HepG2 (cell line): Measurements from ENCODE around the gene KCTD21. TPM values are rescaled to one million over a fixed set of nuclear protein-coding genes. Genes with fewer than 3 reads are reported as not detected.
A peak's percentile ranks its signal among the peaks of the same experiment; 100 is the strongest.

Experiments
- ATF5 ChIP-seq: sonication (generic); formaldehyde crosslinking; IDR thresholded peaks from 2 replicates; pipeline ENCODE4 v1.4.0; 2020; ENCODE audit warnings: mild to moderate bottlenecking, low read depth, missing genetic modification reagents
- BCL3 ChIP-seq: sonication (generic); formaldehyde crosslinking; IDR thresholded peaks from 2 replicates; pipeline ENCODE4 v1.5.1; 2020; ENCODE audit warnings: mild to moderate bottlenecking, missing genetic modification reagents, moderate library complexity
- ETV6 ChIP-seq: sonication (generic); formaldehyde crosslinking; conservative IDR thresholded peaks from 2 replicates; pipeline ENCODE4 v1.4.0; 2020; ENCODE audit warnings: missing genetic modification reagents
- HMGXB3 ChIP-seq: sonication (generic); formaldehyde crosslinking; IDR thresholded peaks from 2 replicates; pipeline ENCODE4 v1.4.0; 2020; ENCODE audit warnings: missing genetic modification reagents, borderline replicate concordance
- MYC ChIP-seq: sonication (generic); formaldehyde crosslinking; IDR thresholded peaks from 2 replicates; pipeline ENCODE4 v1.9.0; 2021; ENCODE audit warnings: missing genetic modification reagents, borderline replicate concordance
- SP2 ChIP-seq: sonication (generic); formaldehyde crosslinking; IDR thresholded peaks from 2 replicates; pipeline ENCODE4 v1.5.1; 2020; ENCODE audit warnings: mild to moderate bottlenecking, missing genetic modification reagents
- TEAD2 ChIP-seq: sonication (generic); formaldehyde crosslinking; IDR thresholded peaks from 2 replicates; pipeline ENCODE4 v1.9.0; 2021; ENCODE audit warnings: missing genetic modification reagents
- YEATS4 ChIP-seq: sonication (generic); formaldehyde crosslinking; IDR thresholded peaks from 2 replicates; pipeline ENCODE4 v1.4.0; 2020; ENCODE audit warnings: missing genetic modification reagents, borderline replicate concordance
- ZBTB14 ChIP-seq: sonication (generic); formaldehyde crosslinking; IDR thresholded peaks from 2 replicates; pipeline ENCODE4 v1.4.0; 2020; ENCODE audit warnings: missing genetic modification reagents
- ZBTB7A ChIP-seq: sonication (generic); formaldehyde crosslinking; IDR thresholded peaks from 2 replicates; pipeline ENCODE4 v1.8.0; 2022; ENCODE audit warnings: mild to moderate bottlenecking, missing genetic modification reagents
- ZNF230 ChIP-seq: sonication (generic); formaldehyde crosslinking; IDR thresholded peaks from 2 replicates; pipeline ENCODE4 v1.4.0; 2020; ENCODE audit warnings: mild to moderate bottlenecking, missing genetic modification reagents
- ZNF30 ChIP-seq: sonication (generic); formaldehyde crosslinking; IDR thresholded peaks from 2 replicates; pipeline ENCODE4 v1.5.0; 2020; ENCODE audit warnings: mild to moderate bottlenecking, missing genetic modification reagents
- ZNF552 ChIP-seq: sonication (generic); formaldehyde crosslinking; IDR thresholded peaks from 2 replicates; pipeline ENCODE4 v1.9.0; 2022; ENCODE audit warnings: missing genetic modification reagents, mild to moderate bottlenecking, borderline replicate concordance
- ZNF703 ChIP-seq: sonication (generic); formaldehyde crosslinking; IDR thresholded peaks from 2 replicates; pipeline ENCODE4 v1.5.1; 2020; ENCODE audit warnings: missing genetic modification reagents, mild to moderate bottlenecking, moderate library complexity, borderline replicate concordance
- polyA plus RNA-seq, 8 experiments: library from polyadenylated mRNA; depleted of rRNA in 3 of 8; stranded (reverse) in 7 of 8; unstranded in 1 of 8; fragments of >200 nt; fragmentation: Illumina TruSeq in 4 of 8; extraction: Trizol in 4 of 8; gene quantifications; 2 replicates each; pipeline versions ENCODE4 v1.2.1 to v1.2.3, GENCODE V29; 2011 to 2016; ENCODE audit warnings: low read depth in 4 of 8, missing spikeins in 1 of 8, mixed read lengths in 1 of 8; ENCODE audit not compliant: insufficient read depth in 1 of 8
- total RNA-seq, 5 experiments: library from RNA; depleted of rRNA; stranded (reverse); fragments of >200 nt; fragmentation: Illumina TruSeq; extraction: Trizol; gene quantifications; 2 replicates each; pipeline ENCODE4 v1.2.3, GENCODE V29; 2016; ENCODE audit warnings: low read depth in 1 of 5
- TF ChIP-seq, protein P1 (sequence below): sonication (generic); formaldehyde crosslinking; IDR thresholded peaks from 2 replicates; pipeline ENCODE4 v1.8.1; 2023; ENCODE audit warnings: mild to moderate bottlenecking, missing genetic modification reagents
- TF ChIP-seq, protein P2 (sequence below): sonication (generic); formaldehyde crosslinking; IDR thresholded peaks from 2 replicates; pipeline ENCODE4 v1.5.0; 2020; ENCODE audit warnings: mild to moderate bottlenecking, missing genetic modification reagents

KCTD21 gene
- total and polyA plus RNA-seq, 2 of the 13 experiments (the other 11 are each of a cell fraction or from before 2014, with no cell fraction given): 3.1 to 13.5 TPM

GRCh38 chr11:78139422-78140391 is 48.7 kb downstream of the KCTD21 start, which contains the start of gene ALG8 (continued):
- TF ChIP-seq HMGXB3 (CRISPR knock-in tag) (peak; percentile 46; the same call in 1 of the 2 replicates), ATF5 (peak; percentile 25; the same call in 1 of the 2 replicates), BCL3 (CRISPR knock-in tag) (no peak; the same call in none of the 2 replicates), ZNF30 (CRISPR knock-in tag) (peak; percentile 85; the same call in 1 of the 2 replicates), ZNF703 (CRISPR knock-in tag) (no peak), ZBTB14 (CRISPR knock-in tag) (peak; percentile 35), YEATS4 (CRISPR knock-in tag) (peak; percentile 95), MYC (CRISPR knock-in tag) (peak; percentile 98), TEAD2 (no peak), SP2 (0 out of 2 replicates have a peak, but pooled peaks have one; percentile 36), ZBTB7A (CRISPR knock-in tag) (0 out of 2 replicates have a peak, but pooled peaks have one; percentile 80), ZNF230 (CRISPR knock-in tag) (peak; percentile 81; the same call in 1 of the 2 replicates), ETV6 (peak; percentile 61; the same call in 1 of the 2 replicates), ZNF552 (CRISPR knock-in tag) (peak; percentile 63; the same call in 1 of the 2 replicates)
- TF ChIP-seq, protein P1, sequence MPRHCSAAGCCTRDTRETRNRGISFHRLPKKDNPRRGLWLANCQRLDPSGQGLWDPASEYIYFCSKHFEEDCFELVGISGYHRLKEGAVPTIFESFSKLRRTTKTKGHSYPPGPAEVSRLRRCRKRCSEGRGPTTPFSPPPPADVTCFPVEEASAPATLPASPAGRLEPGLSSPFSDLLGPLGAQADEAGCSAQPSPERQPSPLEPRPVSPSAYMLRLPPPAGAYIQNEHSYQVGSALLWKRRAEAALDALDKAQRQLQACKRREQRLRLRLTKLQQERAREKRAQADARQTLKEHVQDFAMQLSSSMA (CRISPR knock-in tag): no peak
- TF ChIP-seq, protein P2, sequence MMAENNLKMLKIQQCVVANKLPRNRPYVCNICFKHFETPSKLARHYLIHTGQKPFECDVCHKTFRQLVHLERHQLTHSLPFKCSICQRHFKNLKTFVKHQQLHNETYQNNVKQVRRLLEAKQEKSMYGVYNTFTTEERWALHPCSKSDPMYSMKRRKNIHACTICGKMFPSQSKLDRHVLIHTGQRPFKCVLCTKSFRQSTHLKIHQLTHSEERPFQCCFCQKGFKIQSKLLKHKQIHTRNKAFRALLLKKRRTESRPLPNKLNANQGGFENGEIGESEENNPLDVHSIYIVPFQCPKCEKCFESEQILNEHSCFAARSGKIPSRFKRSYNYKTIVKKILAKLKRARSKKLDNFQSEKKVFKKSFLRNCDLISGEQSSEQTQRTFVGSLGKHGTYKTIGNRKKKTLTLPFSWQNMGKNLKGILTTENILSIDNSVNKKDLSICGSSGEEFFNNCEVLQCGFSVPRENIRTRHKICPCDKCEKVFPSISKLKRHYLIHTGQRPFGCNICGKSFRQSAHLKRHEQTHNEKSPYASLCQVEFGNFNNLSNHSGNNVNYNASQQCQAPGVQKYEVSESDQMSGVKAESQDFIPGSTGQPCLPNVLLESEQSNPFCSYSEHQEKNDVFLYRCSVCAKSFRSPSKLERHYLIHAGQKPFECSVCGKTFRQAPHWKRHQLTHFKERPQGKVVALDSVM (CRISPR knock-in tag): no peak
